Karpas-422 (cell line): ENCODE measurements around the gene FMNL2. TPM values are rescaled to one million over a fixed set of nuclear protein-coding genes. Genes with fewer than 3 reads are reported as not detected.

Experiments used
- DNase-seq: peaks from one replicate; pipeline ENCODE4 v3.0.0-alpha.2; 2015
- H2AFZ ChIP-seq: fragments of 200-600 bp; sonication (generic); 2 replicates; pipeline ENCODE4 v1.6.1; 2014; ENCODE audit warnings: antibody characterized with exemption, low read length, mixed read lengths
- H3K27ac ChIP-seq: fragments of 200-600 bp; sonication (generic); 2 replicates; pipeline ENCODE4 v1.5.1; 2014; ENCODE audit warnings: mild to moderate bottlenecking, low read length, moderate library complexity
- H3K27me3 ChIP-seq: fragments of 200-600 bp; sonication (generic); 2 replicates; pipeline ENCODE4 v1.6.1; 2014; ENCODE audit warnings: low read length, mixed read lengths
- H3K36me3 ChIP-seq: fragments of 200-600 bp; sonication (generic); 2 replicates; pipeline ENCODE4 v1.6.1; 2014; ENCODE audit warnings: low read length, mixed read lengths; ENCODE audit not compliant: insufficient read depth
- H3K4me1 ChIP-seq: fragments of 200-600 bp; sonication (generic); 2 replicates; pipeline ENCODE4 v1.6.1; 2014; ENCODE audit warnings: mild to moderate bottlenecking, low read length, mixed read lengths
- H3K4me2 ChIP-seq: fragments of 200-600 bp; sonication (generic); 2 replicates; pipeline ENCODE4 v1.6.1; 2014; ENCODE audit warnings: low read length, low read depth, mild to moderate bottlenecking; ENCODE audit not compliant: poor library complexity, severe bottlenecking
- H3K4me3 ChIP-seq: fragments of 200-600 bp; sonication (generic); 2 replicates; pipeline ENCODE4 v1.5.1; 2014; ENCODE audit warnings: mild to moderate bottlenecking, antibody characterized with exemption, low read length, mixed read lengths
- H3K79me2 ChIP-seq: fragments of 200-600 bp; sonication (generic); 2 replicates; pipeline ENCODE4 v1.6.1; 2014; ENCODE audit warnings: mild to moderate bottlenecking, low read length, mixed read lengths
- H3K9ac ChIP-seq: fragments of 200-600 bp; sonication (generic); 2 replicates; pipeline ENCODE4 v1.6.0; 2014; ENCODE audit warnings: low read length
- H3K9me2 ChIP-seq: fragments of 200-600 bp; sonication (generic), shearing (Covaris generic); replicated peaks from 2 replicates; pipeline ENCODE4 v1.6.0; 2014; ENCODE audit warnings: mild to moderate bottlenecking, low read length, moderate library complexity; ENCODE audit not compliant: insufficient read depth
- H3K9me3 ChIP-seq: fragments of 300-700, 200-600 bp; sonication (generic); 2 replicates; pipeline ENCODE4 v1.6.1; 2014; ENCODE audit warnings: low read length, mixed read lengths
- H4K20me1 ChIP-seq: fragments of 200-600 bp; sonication (generic); 2 replicates; pipeline ENCODE4 v1.6.1; 2014; ENCODE audit warnings: mild to moderate bottlenecking, antibody characterized with exemption, low read length, low read depth; ENCODE audit not compliant: insufficient read depth
- total RNA-seq: library from RNA; depleted of rRNA; stranded (reverse); fragments of >200 nt; shearing (Covaris generic); gene quantifications from 2 replicates; pipeline ENCODE4 v1.2.3, GENCODE V29; 2014; ENCODE audit warnings: low replicate concordance

Gene FMNL2
- total RNA-seq, 1 experiment from 2014 or later: 3.2 TPM

- no peaks in the 10 kb centered on the region for H3K36me3 ChIP-seq
- DNase-seq: no peak
- H4K20me1 ChIP-seq: no peaks in the 10 kb centered on the region
- H3K4me3 ChIP-seq: no peak overlapping the region
- H3K9ac ChIP-seq: no peak overlapping the region
- no peaks in the 10 kb centered on the region for H3K79me2 ChIP-seq
- no peaks in the 10 kb centered on the region for H3K9me2 ChIP-seq
- H3K4me1 ChIP-seq: no peaks in the 10 kb centered on the region
- H3K27ac ChIP-seq: no peak overlapping the region
- H3K27me3 ChIP-seq: no peaks in the 10 kb centered on the region
- no peak overlapping the region for H3K4me2 ChIP-seq
- no peak overlapping the region for H2AFZ ChIP-seq
- H3K9me3 ChIP-seq: no peaks in the 10 kb centered on the region
These were observed 294.2 kb downstream of the FMNL2 start for GRCh38 chr2:152629202-152629601.

GRCh38 chr2:152630466-152630865 is 295.5 kb downstream of the FMNL2 start:
- no peaks in the 10 kb centered on the region for H3K9me3 ChIP-seq
- DNase-seq: peak; percentile 34

GRCh38 chr2:152632736-152633135 is 297.8 kb downstream of the FMNL2 start:
- no peak for DNase-seq
- no peaks in the 10 kb centered on the region for H3K36me3 ChIP-seq
- no peaks in the 10 kb centered on the region for H3K9me3 ChIP-seq
- H3K27ac ChIP-seq: no peak overlapping the region
- H3K79me2 ChIP-seq: no peaks in the 10 kb centered on the region
- H3K4me2 ChIP-seq: no peak overlapping the region
- H2AFZ ChIP-seq: no peak overlapping the region
- no peaks in the 10 kb centered on the region for H3K9me2 ChIP-seq
- H3K4me1 ChIP-seq: peaks cover 21% of the 10 kb centered on the region
- H3K9ac ChIP-seq: no peak overlapping the region
- H4K20me1 ChIP-seq: no peaks in the 10 kb centered on the region
- H3K4me3 ChIP-seq: no peak overlapping the region
- H3K27me3 ChIP-seq: no peaks in the 10 kb centered on the region

More at GRCh38 chr2:152630466-152630865, 295.5 kb downstream of the FMNL2 start:
- Histone ChIP-seq H3K4me2 (no peak overlapping the region), H3K4me3 (no peak overlapping the region), H2AFZ (no peak overlapping the region), H3K79me2 (no peaks in the 10 kb centered on the region), H3K27me3 (no peaks in the 10 kb centered on the region), H4K20me1 (no peaks in the 10 kb centered on the region), H3K9ac (no peak overlapping the region), H3K27ac (no peak overlapping the region), H3K4me1 (no peaks in the 10 kb centered on the region), H3K9me2 (no peaks in the 10 kb centered on the region), H3K36me3 (no peaks in the 10 kb centered on the region)

- Histone ChIP-seq H3K36me3 (no peaks in the 10 kb centered on the region), H3K79me2 (no peaks in the 10 kb centered on the region), H3K9me2 (no peaks in the 10 kb centered on the region), H3K9ac (peak overlapping the region; percentile 52), H3K27me3 (no peaks in the 10 kb centered on the region), H3K4me1 (peaks cover 30% of the 10 kb centered on the region), H4K20me1 (no peaks in the 10 kb centered on the region), H3K4me2 (peak overlapping the region; percentile 71), H3K9me3 (no peaks in the 10 kb centered on the region), H3K4me3 (peak overlapping the region; percentile 45; the same call in 1 of the 2 replicates), H3K27ac (peak overlapping the region; percentile 77), H2AFZ (peak overlapping the region; percentile 17; the same call in 1 of the 2 replicates)
- peak; percentile 81 for DNase-seq
These were observed 300.8 kb downstream of the FMNL2 start for GRCh38 chr2:152635635-152636298.

- H2AFZ ChIP-seq: no peak overlapping the region
- no peaks in the 10 kb centered on the region for H3K9me3 ChIP-seq
- H3K9me2 ChIP-seq: no peaks in the 10 kb centered on the region
- H3K27me3 ChIP-seq: no peaks in the 10 kb centered on the region
- no peaks in the 10 kb centered on the region for H3K36me3 ChIP-seq
- H4K20me1 ChIP-seq: no peaks in the 10 kb centered on the region
- peak overlapping the region; percentile 71 for H3K4me2 ChIP-seq
- peaks cover 30% of the 10 kb centered on the region for H3K4me1 ChIP-seq
- H3K9ac ChIP-seq: peak overlapping the region; percentile 52
- peak; percentile 38 for DNase-seq
- H3K4me3 ChIP-seq: peak overlapping the region; percentile 45; the same call in 1 of the 2 replicates
- H3K79me2 ChIP-seq: no peaks in the 10 kb centered on the region
- H3K27ac ChIP-seq: peak overlapping the region; percentile 77; the same call in 1 of the 2 replicates
These were observed 302.3 kb downstream of the FMNL2 start for GRCh38 chr2:152637251-152637650.

GRCh38 chr2:152638056-152638455 is 303.1 kb downstream of the FMNL2 start:
- Histone ChIP-seq H3K4me1 (peaks cover 30% of the 10 kb centered on the region), H3K4me2 (no peak overlapping the region), H3K27ac (no peak overlapping the region), H2AFZ (no peak overlapping the region), H3K79me2 (no peaks in the 10 kb centered on the region), H4K20me1 (no peaks in the 10 kb centered on the region), H3K36me3 (no peaks in the 10 kb centered on the region), H3K9me2 (no peaks in the 10 kb centered on the region), H3K9ac (no peak overlapping the region), H3K4me3 (no peak overlapping the region), H3K27me3 (no peaks in the 10 kb centered on the region), H3K9me3 (no peaks in the 10 kb centered on the region)
- peak; percentile 29 for DNase-seq

GRCh38 chr2:152638590-152638989 is 303.6 kb downstream of the FMNL2 start:
- Histone ChIP-seq H2AFZ (no peak overlapping the region), H3K27me3 (no peaks in the 10 kb centered on the region), H3K9ac (no peak overlapping the region), H3K4me3 (no peak overlapping the region), H3K9me3 (no peaks in the 10 kb centered on the region), H3K9me2 (no peaks in the 10 kb centered on the region), H3K4me2 (no peak overlapping the region), H3K4me1 (peaks cover 30% of the 10 kb centered on the region), H3K27ac (no peak overlapping the region), H4K20me1 (no peaks in the 10 kb centered on the region), H3K36me3 (no peaks in the 10 kb centered on the region), H3K79me2 (no peaks in the 10 kb centered on the region)
- DNase-seq: peak; percentile 33

- H3K79me2 ChIP-seq: no peaks in the 10 kb centered on the region
- peaks cover 28% of the 10 kb centered on the region; the same call in 1 of the 2 replicates for H3K36me3 ChIP-seq
- no peak overlapping the region for H3K4me3 ChIP-seq
- no peaks in the 10 kb centered on the region for H3K9me2 ChIP-seq
- no peak overlapping the region for H3K27ac ChIP-seq
- DNase-seq: peak; percentile 22
- no peaks in the 10 kb centered on the region for H3K27me3 ChIP-seq
- H4K20me1 ChIP-seq: no peaks in the 10 kb centered on the region
- no peaks in the 10 kb centered on the region for H3K4me1 ChIP-seq
- H2AFZ ChIP-seq: no peak overlapping the region
- H3K9ac ChIP-seq: no peak overlapping the region
- no peaks in the 10 kb centered on the region for H3K9me3 ChIP-seq
- no peak overlapping the region for H3K4me2 ChIP-seq
These were observed 309.4 kb downstream of the FMNL2 start for GRCh38 chr2:152644189-152644873.
